ENCODE measurements around the gene BMP3.
"Not testable (repeated sequence)": the region's sequence is repeated elsewhere in the genome, so short reads cannot be mapped to it uniquely, and the experiment has no call there.

The BMP3 gene

DNA sequence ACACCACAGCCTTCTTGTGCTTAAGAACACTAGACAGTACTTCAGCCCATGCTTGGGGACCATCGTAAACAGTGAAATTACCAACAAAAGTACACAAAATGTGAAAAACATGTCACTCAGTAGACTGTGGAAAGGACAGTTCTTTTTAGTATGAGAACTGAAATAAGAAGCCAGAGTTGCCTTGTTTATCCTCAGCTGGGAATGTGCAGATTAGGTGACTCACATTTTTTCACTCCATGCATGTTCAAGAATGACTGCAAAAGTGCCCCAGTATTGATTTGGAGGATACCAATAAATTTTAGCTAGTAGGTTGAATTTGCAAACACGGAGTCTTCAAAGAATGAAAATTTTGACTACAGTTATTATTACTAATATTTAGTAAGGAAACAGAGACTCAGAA lies 23.1 kb upstream of the BMP3 start:
- DNase-seq (ENCODE audit: low spot score): no peak
- ChIA-PET CTCF (interaction anchor here (1.2 kb wide), 1 partner anchor 17 kb away, joined by 3 read pairs; no protein-coding TSS in a partner anchor), POLR2A (ENCODE audit: low non-redundant PET) (no interaction called here)
- TF ChIP-seq, protein P1, sequence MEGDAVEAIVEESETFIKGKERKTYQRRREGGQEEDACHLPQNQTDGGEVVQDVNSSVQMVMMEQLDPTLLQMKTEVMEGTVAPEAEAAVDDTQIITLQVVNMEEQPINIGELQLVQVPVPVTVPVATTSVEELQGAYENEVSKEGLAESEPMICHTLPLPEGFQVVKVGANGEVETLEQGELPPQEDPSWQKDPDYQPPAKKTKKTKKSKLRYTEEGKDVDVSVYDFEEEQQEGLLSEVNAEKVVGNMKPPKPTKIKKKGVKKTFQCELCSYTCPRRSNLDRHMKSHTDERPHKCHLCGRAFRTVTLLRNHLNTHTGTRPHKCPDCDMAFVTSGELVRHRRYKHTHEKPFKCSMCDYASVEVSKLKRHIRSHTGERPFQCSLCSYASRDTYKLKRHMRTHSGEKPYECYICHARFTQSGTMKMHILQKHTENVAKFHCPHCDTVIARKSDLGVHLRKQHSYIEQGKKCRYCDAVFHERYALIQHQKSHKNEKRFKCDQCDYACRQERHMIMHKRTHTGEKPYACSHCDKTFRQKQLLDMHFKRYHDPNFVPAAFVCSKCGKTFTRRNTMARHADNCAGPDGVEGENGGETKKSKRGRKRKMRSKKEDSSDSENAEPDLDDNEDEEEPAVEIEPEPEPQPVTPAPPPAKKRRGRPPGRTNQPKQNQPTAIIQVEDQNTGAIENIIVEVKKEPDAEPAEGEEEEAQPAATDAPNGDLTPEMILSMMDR (conservative IDR thresholded peaks at IDR 0.05; ENCODE audit: low read depth): no peak
- no peak overlapping the region for H3K27ac ChIP-seq

DNA sequence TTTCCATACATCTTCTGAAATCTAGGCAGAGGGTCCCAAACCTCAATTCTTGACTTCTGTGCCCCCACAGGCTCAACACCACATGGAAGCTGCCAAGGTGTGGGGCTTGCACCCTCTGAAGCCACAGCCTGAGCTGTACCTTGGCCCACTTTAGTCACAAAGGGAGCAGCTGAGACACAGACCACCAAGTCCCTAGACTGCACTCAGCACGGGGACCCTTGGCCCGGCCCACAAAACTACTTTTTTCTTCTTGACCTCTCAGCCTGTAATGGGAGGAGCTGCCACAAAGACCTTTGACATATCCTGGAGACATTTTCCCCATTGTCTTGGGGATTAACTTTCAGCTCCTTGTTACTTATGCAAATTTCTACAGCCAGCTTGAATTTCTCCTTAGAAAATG lies 13.9 kb upstream of the BMP3 start:
- POLR2A ChIA-PET (ENCODE audit: low non-redundant PET); DNase-seq (ENCODE audit: low spot score); H3K27ac ChIP-seq: not testable (repeated sequence)
- CTCF ChIA-PET: interaction anchor here (0.6 kb wide), 1 partner anchor 32 kb away, joined by 3 read pairs; no protein-coding TSS in a partner anchor

DNA sequence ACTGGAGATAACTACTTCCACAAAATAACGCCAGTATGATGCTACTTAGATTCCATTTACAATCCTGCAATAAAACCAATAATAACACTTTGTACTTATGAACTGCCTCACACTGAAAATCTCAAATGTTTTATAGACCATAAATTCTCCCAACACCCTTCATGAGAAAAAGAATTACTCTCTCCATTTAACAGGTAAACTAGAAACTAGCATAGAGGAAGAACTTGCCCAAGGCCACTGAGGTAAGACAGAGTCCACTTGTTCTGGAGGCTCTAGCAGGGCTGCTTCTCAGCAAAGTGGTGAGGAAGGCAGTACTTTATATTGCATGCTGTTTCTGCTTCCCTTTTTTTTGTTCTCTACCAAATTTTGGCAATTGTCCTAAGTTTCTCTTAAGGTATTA lies 11.5 kb upstream of the BMP3 start:
- no peak for DNase-seq (ENCODE audit: low spot score)
- CTCF ChIA-PET: no interaction called here
- no peak overlapping the region for H3K27ac ChIP-seq
- POLR2A ChIA-PET (ENCODE audit: low non-redundant PET): no interaction called here
- TF ChIP-seq, protein P1 (conservative IDR thresholded peaks at IDR 0.05; ENCODE audit: low read depth): no peak

DNA sequence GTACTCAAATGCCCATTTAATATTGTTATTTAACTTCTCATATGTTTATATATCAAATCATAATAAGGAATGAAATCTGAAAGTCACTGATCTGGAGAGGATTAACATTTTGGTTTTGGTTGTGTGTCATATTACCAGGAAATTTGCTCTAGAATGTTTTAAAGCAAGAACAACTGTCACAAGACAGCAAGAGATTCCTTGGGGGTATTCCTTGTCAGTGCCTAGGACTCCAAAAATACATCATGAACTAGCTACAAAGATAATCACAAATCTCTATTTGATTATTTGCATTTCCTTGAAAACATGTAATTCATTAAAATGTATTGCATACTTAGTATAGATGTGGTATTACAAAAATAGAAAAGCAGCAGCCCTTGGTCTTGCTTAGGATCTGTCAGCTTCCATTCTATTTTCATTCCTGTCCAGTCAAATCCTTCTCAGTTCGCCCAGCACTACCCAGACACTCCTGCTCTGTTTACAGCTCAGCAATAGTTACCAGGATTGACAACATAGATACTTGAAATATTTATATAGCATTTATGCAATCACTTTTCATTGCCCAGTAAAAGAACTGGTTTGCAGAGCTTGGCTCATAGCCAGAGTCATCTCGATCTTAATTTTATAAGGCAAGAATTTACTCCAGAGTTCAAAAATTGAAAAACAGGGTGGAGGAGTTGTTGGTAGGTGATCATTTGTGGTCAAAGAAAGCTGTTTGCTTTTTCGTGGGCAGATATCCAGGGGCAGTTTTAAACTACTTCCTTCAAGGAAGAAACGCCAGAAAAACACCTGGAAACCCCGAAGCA lies 9.2 kb upstream of the BMP3 start:
- ChIA-PET CTCF (interaction anchor here (1.2 kb wide), 1 partner anchor 658 kb away, joined by 3 read pairs; no protein-coding TSS in a partner anchor), POLR2A (ENCODE audit: low non-redundant PET) (no interaction called here)
- TF ChIP-seq, protein P1 (conservative IDR thresholded peaks at IDR 0.05; ENCODE audit: low read depth): no peak
- DNase-seq (ENCODE audit: low spot score): no peak
- H3K27ac ChIP-seq: no peak overlapping the region

DNA sequence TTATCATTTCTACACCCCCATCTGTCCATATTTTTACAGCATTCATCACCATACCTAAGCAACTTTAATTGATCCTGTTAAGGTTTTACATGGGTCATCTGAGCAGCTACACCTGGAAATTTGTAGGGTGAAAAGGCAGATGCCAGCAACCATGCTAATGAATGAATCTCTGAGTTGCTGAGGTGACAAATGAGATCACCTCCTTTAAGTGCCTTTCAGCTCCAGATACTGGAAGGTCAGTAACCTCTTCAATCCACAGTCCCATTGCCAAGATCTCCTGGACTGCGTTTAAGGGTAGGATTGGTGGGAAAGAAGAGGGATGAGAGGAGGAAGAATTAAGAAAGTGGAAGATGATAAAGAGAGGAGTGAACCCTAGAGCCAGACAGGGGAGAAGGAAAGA lies 8.5 kb upstream of the BMP3 start:
- TF ChIP-seq, protein P1 (conservative IDR thresholded peaks at IDR 0.05; ENCODE audit: low read depth): no peak
- no peak overlapping the region for H3K27ac ChIP-seq
- ChIA-PET CTCF (no interaction called here), POLR2A (ENCODE audit: low non-redundant PET) (no interaction called here)
- DNase-seq (ENCODE audit: low spot score): no peak

DNA sequence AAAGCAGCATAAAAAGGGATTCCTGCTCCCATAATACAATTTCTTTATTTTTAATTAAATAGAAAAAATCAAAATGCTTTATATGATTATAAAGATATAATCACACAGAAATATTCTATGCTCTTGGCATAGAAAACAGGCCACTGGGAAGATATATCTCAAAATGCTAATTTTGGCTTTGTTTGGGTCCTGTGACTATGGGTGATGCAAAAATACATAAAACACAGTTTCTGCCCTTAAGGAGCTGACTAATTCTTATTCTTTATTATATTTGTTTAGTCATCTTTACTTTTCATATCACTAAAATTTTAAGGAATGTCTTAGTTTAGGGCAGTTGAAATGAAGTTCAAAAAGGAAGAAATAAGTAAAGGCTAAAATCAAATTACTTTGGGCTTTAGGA lies 7.0 kb upstream of the BMP3 start:
- H3K27ac ChIP-seq: no peak overlapping the region
- DNase-seq (ENCODE audit: low spot score): no peak
- ChIA-PET CTCF (interaction anchor here (0.7 kb wide), 1 partner anchor 697 kb away, joined by 3 read pairs; no protein-coding TSS in a partner anchor), POLR2A (ENCODE audit: low non-redundant PET) (no interaction called here)
- TF ChIP-seq, protein P1 (conservative IDR thresholded peaks at IDR 0.05; ENCODE audit: low read depth): no peak

All from RWPE1 (cell line).